Measurements from ENCODE around the gene MYO15B.

DNA sequence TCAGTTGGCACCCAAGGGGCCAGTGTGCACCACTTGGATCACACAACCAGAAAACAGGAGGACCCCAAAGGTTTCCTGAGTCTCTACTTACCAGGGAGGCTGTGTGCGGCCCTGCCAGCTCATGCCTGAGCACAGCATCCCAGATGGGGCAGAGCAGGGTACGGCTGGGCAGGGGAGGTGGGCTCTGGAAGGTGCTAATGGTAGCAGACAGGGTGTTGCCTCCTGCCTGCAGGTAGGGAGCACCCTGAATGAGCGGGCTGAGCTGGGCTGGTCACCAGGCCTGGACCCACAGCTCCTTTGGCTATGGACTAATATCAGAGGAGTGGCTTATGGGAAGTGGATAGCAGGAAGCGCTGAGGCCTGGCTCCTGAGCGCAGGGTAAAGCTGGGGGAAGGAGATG, 64.7 kb downstream of the MYO15B start:
- TF ChIP-seq, protein P1, sequence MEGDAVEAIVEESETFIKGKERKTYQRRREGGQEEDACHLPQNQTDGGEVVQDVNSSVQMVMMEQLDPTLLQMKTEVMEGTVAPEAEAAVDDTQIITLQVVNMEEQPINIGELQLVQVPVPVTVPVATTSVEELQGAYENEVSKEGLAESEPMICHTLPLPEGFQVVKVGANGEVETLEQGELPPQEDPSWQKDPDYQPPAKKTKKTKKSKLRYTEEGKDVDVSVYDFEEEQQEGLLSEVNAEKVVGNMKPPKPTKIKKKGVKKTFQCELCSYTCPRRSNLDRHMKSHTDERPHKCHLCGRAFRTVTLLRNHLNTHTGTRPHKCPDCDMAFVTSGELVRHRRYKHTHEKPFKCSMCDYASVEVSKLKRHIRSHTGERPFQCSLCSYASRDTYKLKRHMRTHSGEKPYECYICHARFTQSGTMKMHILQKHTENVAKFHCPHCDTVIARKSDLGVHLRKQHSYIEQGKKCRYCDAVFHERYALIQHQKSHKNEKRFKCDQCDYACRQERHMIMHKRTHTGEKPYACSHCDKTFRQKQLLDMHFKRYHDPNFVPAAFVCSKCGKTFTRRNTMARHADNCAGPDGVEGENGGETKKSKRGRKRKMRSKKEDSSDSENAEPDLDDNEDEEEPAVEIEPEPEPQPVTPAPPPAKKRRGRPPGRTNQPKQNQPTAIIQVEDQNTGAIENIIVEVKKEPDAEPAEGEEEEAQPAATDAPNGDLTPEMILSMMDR (IDR thresholded peaks at IDR 0.05), result no peak
- TF ChIP-seq POLR2A (IDR thresholded peaks at IDR 0.05), result no peak

Data from uterus (tissue), 2 donors.